Neural progenitor cell (in vitro differentiated cells): ENCODE data around the gene FANCL.
"Not testable (repeated sequence)": the region's sequence is repeated elsewhere in the genome, so short reads cannot be mapped to it uniquely, and the experiment has no call there.

Source experiments
- CTCF ChIP-seq: fragments of 200-600 bp; sonication (generic); IDR thresholded peaks from 2 replicates; pipeline ENCODE4 v1.5.1; 2017; ENCODE audit warnings: antibody characterized with exemption, mild to moderate bottlenecking
- EZH2 ChIP-seq: fragments of 200-600 bp; sonication (generic); IDR thresholded peaks from 2 replicates; pipeline ENCODE4 v1.6.1; 2017; ENCODE audit warnings: antibody characterized with exemption, mild to moderate bottlenecking, moderate library complexity

GRCh38 chr2:58168130-58168529 is 73.0 kb downstream of the FANCL start:
- TF ChIP-seq CTCF, EZH2: not testable (repeated sequence)
